ENCODE results near the gene PPP1R26. TPM values are rescaled to one million over a fixed set of nuclear protein-coding genes. Genes with fewer than 3 reads are reported as not detected.
A peak's percentile ranks its signal among the peaks of the same experiment; 100 is the strongest.
"Not testable (repeated sequence)": the region's sequence is repeated elsewhere in the genome, so short reads cannot be mapped to it uniquely, and the experiment has no call there.

Gene PPP1R26
- total and polyA plus RNA-seq, 2 of the 13 experiments (the other 11 are each of a cell fraction or from before 2014, with no cell fraction given): 8.6 to 11.6 TPM

DNA sequence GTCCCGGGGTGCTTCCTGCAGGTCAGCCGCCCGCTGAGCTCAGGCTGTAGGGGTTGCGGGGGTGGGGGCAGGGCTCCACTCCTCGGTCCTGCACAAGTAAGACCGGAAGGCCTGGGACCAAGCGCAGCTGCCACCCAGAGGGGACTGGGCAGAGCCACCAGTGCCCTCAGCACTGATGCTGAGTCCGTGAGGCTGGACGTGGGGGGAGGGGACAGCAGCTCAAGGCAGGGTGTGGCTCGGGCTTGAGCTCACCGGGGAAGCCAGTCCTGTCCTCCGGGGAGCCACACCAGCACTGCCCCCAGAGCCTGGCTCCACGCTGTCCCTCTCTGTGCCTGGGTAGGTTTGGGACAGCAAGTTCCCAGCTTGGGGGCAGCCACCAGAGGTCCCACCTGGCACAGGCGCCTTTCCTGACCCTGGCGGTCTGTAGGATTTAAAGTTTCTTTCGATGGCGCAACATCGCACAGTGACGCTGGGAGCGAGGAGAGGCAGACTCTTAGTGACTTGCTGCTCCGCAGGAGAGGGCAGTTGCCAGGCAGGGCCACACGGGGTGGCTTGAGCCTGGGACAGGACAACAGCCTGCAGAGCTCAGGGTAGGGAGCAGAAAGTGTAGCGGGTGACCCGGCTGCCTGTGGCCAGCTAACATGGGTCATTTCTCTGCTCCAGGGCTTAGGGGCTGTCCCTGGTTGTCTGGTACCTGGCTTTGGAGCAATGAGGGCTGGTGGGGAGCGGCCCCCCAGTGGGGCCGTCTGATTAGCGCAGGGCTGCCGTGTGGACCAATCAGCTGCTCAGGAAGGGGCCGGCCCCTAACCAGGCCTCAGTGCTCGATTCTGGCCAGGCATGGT lies 47.4 kb downstream of the PPP1R26 start:
- WGBS (ENCODE audit: low lambda C conversion rate): 28% methylated on average over 5 of the region's 30 CpGs
- ChIA-PET CTCF (ENCODE audit: low intra/inter-chr PET ratio, low total read pairs) (no interaction called here), POLR2A (interaction anchor here (0.7 kb wide), 1 partner anchor 25 kb away, joined by 3 read pairs; no protein-coding TSS in a partner anchor)
- H3K36me3 ChIP-seq (replicated peaks in 1 of 2; ENCODE audit: control insufficient read depth in 1 of 2, insufficient read depth in 2 of 2, low read length in 2 of 2): no peaks in the 10 kb centered on the region
- intact Hi-C loops (cut with micrococcal nuclease; ENCODE audit: unreplicated experiment): no loop called here
- H3K4me3 ChIP-seq (replicated peaks in 1 of 3; ENCODE audit: insufficient read depth in 1 of 3, low read depth in 2 of 3, low read length in 3 of 3): peak overlapping the region in 1 of 3 experiments; percentile 15; a peak in 1 of 6 replicates
- no peak overlapping the region for H3K27ac ChIP-seq (ENCODE audit: extremely low read length, insufficient read depth, low read length)
- peaks cover 6 to 53% of the 10 kb centered on the region in 2 experiments for H3K27me3 ChIP-seq (ENCODE audit: control insufficient read depth in 1 of 2, insufficient read depth in 2 of 2, low read length in 2 of 2)
- ATAC-seq: peak; percentile 86
- H3K4me2 ChIP-seq (ENCODE audit: low read depth, low read length): peak overlapping the region; percentile 42; the same call in 1 of the 2 replicates
- H3K79me2 ChIP-seq (ENCODE audit: insufficient read depth, low read length): no peaks in the 10 kb centered on the region
- TF ChIP-seq CEBPB (IDR thresholded peaks at IDR 0.05; ENCODE audit: borderline replicate concordance, low read depth, low read length): peak; percentile 83
- peak; percentile 71 for TF ChIP-seq CEBPG (CRISPR knock-in tag; IDR thresholded peaks at IDR 0.05)
- peak; percentile 62; the same call in 1 of the 2 replicates for TF ChIP-seq ZNF768 (CRISPR knock-in tag; IDR thresholded peaks at IDR 0.05)
- TF ChIP-seq ZNF687 (CRISPR knock-in tag; IDR thresholded peaks at IDR 0.05): peak; percentile 17; the same call in 1 of the 2 replicates
- TF ChIP-seq CCAR2 (optimal IDR thresholded peaks at IDR 0.05; ENCODE audit: low read depth, low read length): no peak
- TF ChIP-seq, protein P1, sequence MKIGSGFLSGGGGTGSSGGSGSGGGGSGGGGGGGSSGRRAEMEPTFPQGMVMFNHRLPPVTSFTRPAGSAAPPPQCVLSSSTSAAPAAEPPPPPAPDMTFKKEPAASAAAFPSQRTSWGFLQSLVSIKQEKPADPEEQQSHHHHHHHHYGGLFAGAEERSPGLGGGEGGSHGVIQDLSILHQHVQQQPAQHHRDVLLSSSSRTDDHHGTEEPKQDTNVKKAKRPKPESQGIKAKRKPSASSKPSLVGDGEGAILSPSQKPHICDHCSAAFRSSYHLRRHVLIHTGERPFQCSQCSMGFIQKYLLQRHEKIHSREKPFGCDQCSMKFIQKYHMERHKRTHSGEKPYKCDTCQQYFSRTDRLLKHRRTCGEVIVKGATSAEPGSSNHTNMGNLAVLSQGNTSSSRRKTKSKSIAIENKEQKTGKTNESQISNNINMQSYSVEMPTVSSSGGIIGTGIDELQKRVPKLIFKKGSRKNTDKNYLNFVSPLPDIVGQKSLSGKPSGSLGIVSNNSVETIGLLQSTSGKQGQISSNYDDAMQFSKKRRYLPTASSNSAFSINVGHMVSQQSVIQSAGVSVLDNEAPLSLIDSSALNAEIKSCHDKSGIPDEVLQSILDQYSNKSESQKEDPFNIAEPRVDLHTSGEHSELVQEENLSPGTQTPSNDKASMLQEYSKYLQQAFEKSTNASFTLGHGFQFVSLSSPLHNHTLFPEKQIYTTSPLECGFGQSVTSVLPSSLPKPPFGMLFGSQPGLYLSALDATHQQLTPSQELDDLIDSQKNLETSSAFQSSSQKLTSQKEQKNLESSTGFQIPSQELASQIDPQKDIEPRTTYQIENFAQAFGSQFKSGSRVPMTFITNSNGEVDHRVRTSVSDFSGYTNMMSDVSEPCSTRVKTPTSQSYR (CRISPR knock-in tag; IDR thresholded peaks at IDR 0.05; ENCODE audit: borderline replicate concordance): peak; percentile 34; the same call in 1 of the 2 replicates
- no peak for TF ChIP-seq PRMT3 (CRISPR knock-in tag; IDR thresholded peaks at IDR 0.05; ENCODE audit: borderline replicate concordance, low read depth)
- TF ChIP-seq TEAD2 (CRISPR knock-in tag; IDR thresholded peaks at IDR 0.05): no peak
- 0 out of 2 replicates have a peak, but pooled peaks have one; percentile 44 for TF ChIP-seq RFX5 (IDR thresholded peaks at IDR 0.05; ENCODE audit: low read depth, low read length)
- no TSS peak for BruUV-seq (replicated peaks)
- in situ Hi-C loops (cut with HindIII; ENCODE audit: extremely low pct_ligation_motif_present, low pct_unique_long_range_greater_than_20kb): no loop called here
- H3K9me3 ChIP-seq (ENCODE audit: low read length): no peaks in the 10 kb centered on the region
- no peaks in the 10 kb centered on the region for H4K20me1 ChIP-seq (ENCODE audit: insufficient read depth, low read length)
- DNase-seq (ENCODE audit: low spot score): peak; percentile 54
- FAIRE-seq: no peak
- peaks cover 9% of the 10 kb centered on the region for H3K4me1 ChIP-seq (ENCODE audit: insufficient read depth, low read length)
- H3K9ac ChIP-seq (ENCODE audit: insufficient read depth, low read depth, low read length): no peak overlapping the region
- no peak overlapping the region for H2AFZ ChIP-seq (ENCODE audit: low read length)

DNA sequence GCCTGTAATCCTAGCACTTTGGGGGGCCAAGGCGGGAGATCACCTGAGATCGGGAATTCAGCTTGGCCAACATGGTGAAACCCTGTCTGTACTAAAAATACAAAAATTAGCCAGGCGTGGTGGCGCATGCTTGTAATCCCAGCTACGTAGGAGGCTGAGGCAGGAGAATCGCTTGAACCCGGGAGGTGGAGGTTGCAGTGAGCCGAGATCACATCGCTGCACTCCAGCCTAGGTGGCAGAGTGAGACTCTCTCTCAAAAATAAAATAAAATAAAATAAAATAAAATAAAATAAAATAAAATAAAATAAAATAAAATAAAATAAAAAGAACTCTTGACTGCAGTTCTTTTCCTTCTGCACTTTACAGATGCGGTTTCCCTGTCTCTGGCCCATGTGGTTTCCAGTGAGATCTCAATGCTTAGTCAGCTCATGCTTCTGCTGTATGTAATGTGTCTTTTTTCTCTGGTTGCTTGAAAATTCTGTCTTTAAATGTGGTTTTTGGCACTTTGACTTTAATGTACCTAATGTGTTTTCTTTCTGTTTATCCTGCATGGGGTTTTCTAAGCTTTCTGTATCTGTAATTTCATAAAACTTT lies 49.4 kb downstream of the PPP1R26 start:
- ATAC-seq; H2AFZ ChIP-seq (ENCODE audit: low read length); FAIRE-seq; in situ Hi-C loops (cut with HindIII; ENCODE audit: extremely low pct_ligation_motif_present, low pct_unique_long_range_greater_than_20kb); H3K9ac ChIP-seq (ENCODE audit: insufficient read depth, low read depth, low read length); DNase-seq (ENCODE audit: low spot score); H3K4me3 ChIP-seq (replicated peaks in 1 of 3; ENCODE audit: insufficient read depth in 1 of 3, low read depth in 2 of 3, low read length in 3 of 3); H3K79me2 ChIP-seq (ENCODE audit: insufficient read depth, low read length); H3K4me2 ChIP-seq (ENCODE audit: low read depth, low read length); CTCF ChIA-PET (ENCODE audit: low intra/inter-chr PET ratio, low total read pairs); H3K9me3 ChIP-seq (ENCODE audit: low read length); intact Hi-C loops (cut with micrococcal nuclease; ENCODE audit: unreplicated experiment); H3K4me1 ChIP-seq (ENCODE audit: insufficient read depth, low read length); H4K20me1 ChIP-seq (ENCODE audit: insufficient read depth, low read length); BruUV-seq (replicated peaks); H3K27ac ChIP-seq (ENCODE audit: extremely low read length, insufficient read depth, low read length); POLR2A ChIA-PET; H3K36me3 ChIP-seq (replicated peaks in 1 of 2; ENCODE audit: control insufficient read depth in 1 of 2, insufficient read depth in 2 of 2, low read length in 2 of 2): not testable (repeated sequence)
- peaks cover under 1 to 41% of the 10 kb centered on the region in 2 experiments for H3K27me3 ChIP-seq (ENCODE audit: control insufficient read depth in 1 of 2, insufficient read depth in 2 of 2, low read length in 2 of 2)
- WGBS (ENCODE audit: low lambda C conversion rate): 45% methylated on average over 10 of the region's 10 CpGs

All from HepG2 (cell line).